HL-60/S4 treated with retinoic acid at 250 ng/mL for 4 days and 3 days (cell line): ENCODE data around the gene ATRX.
"Not testable (repeated sequence)": the region's sequence is repeated elsewhere in the genome, so short reads cannot be mapped to it uniquely, and the experiment has no call there.

Experiments
- in situ Hi-C: fragments of 300-500 bp; cut with MboI; formaldehyde crosslinking; loops from 2 replicates; pipeline ENCODE4 v1.7.0; 2022; ENCODE audit warnings: low sequenced_read_pairs

ATRX gene

DNA sequence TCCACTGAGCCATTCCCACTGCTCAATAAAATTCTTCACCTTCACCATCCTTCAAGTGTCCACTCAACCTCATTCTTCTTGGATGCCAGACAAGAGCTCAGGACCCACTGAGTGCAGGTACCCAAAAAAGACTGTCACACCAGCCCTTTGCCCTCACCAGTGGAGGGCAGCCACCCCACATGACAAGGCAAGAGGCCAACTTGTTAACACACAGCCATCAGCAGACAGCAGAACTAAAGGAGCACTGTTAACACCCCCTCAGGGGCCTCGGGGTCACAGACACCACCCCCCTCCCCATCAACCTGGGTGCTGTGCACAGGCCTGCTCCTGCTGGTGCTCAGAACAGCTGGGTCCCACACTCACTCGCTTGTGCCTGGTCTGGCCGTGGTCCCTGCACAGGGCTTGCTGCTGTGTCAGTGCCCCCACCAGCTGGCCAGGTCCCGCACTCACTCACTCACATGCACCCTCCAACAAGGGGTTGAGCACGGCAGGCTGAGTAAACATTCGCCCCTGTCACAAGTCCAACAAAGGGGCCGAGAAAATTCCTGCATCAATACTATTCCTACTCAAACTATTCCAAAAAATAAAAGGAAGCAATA, 54.1 kb downstream of the ATRX start:
- in situ Hi-C loops, result no loop called here

DNA sequence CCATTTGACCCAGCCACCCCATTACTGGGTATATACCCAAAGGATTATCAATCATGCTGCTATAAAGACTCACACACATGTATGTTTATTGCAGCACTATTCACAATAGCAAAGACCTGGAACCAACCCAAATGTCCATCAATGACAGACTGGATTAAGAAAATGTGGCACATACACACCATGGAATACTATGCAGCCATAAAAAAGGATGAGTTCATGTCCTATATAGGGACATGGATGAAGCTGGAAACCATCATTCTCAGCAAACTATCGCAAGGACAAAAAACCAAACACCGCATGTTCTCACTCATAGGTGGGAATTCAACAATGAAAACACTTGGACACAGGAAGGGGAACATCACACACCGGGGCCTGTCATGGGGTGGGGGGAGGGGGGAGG, 59.9 kb downstream of the ATRX start:
- in situ Hi-C loops, result not testable (repeated sequence)

DNA sequence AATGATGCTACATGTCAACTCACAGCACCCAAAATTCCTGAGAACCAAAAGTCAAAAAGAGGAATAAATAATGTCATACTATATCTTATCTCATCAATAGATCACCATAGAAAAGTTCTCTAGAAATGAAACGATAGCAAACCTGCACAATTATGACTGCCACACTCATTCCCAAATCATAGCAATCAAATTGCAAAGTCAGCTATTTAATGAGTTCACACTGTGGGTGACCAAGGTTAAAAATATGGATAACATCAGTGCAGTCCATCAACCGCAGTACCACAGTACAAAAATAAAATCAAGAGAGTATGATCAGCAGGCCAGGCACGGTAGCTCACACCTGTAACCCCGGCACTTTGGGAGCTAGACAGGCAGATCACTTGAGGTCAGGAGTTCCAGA, 62.3 kb downstream of the ATRX start:
- in situ Hi-C loops, result no loop called here

DNA sequence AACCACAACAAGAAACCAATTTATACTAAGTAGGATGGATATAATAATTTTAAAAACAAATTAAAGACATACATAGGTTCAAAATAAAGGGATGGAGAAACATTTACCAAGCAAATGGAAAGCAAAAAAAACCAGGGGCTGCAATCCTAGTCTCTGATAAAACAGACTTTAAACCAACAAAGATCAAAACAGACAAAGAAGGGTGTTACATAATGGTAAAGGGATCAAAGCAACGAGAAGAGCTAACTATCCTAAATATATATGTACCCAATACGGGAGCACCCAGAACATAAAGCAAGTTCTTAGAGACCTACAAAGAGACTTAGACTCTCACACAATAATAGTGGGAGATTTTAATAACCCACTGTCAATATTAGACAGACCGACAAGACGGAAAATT, 66.6 kb downstream of the ATRX start:
- in situ Hi-C loops, result no loop called here

DNA sequence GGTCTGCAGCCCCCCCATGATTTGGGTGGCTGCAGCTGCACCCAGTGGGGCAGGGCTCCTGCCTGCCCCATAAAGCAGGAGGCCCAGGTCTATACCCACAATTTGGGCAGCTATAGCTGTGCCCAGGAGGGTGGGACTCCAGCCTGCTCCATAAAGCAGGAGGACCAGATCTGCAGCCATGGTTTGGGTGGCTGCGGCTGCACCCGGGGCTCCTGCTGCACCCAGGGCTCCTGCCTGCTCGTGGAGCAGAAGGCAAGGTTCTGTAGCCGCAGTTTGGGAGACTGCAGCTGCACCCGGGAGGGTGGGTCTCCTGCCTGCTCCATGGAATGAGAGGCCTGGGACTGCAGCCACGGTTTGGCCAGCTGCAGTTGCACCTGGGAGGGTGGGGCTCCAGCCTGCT, 81.1 kb downstream of the ATRX start:
- in situ Hi-C loops, result no loop called here

DNA sequence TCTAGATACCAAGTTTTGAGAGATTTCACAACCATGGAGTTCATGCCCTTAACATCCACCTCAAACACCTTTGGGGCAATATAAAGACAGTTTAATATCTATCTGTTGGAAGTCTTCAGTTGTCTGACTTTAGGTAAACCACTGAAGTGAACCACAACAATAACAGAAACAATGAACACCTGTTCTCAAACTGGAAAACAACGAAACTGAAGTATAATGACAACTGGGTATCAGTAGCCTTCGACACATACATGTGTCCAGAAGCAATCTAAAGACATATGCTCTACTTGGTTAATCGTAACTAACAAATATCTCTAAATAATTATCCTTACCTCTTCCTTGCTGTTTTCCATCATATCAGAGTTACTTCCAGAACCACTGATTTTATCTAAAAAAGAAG, 87.8 kb downstream of the ATRX start:
- in situ Hi-C loops, result no loop called here

DNA sequence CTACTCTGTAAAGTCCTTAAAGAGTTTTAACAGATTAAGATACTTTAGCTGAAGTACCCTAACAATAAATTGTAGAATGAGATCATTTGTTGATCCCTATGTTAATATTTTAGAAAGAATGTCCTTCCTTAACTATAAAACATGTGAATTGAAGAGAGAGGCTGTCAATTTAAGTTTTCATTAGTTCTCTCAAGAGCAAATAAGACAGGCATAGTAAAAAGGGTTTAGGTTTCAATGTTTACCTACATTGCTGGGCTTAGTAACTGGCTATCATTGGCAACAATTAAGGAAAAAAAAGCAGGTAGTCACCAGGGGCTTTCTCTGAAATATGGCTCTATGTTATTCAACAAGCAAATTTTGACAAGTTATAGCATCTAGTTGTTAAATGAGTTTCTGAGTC, 91.5 kb downstream of the ATRX start:
- in situ Hi-C loops, result no loop called here

DNA sequence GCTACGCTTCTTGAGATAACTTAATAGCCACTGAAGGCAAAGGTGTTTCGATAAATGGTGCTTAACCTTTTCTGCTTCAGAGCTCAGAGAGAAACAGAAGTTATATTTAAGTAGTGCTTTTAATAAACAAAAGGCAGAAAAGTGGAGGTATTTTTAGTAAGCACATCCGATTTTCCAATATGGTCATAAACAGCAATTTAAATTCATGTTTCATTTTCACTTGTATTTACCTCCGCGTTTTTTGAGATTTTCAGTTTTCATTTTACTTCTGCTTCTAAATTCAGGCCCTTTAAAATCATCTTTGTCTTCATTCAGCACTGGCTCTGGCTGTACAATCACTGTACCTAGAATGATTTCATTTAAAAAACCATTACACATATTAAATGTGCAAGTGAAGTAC, 92.4 kb downstream of the ATRX start:
- in situ Hi-C loops, result no loop called here

DNA sequence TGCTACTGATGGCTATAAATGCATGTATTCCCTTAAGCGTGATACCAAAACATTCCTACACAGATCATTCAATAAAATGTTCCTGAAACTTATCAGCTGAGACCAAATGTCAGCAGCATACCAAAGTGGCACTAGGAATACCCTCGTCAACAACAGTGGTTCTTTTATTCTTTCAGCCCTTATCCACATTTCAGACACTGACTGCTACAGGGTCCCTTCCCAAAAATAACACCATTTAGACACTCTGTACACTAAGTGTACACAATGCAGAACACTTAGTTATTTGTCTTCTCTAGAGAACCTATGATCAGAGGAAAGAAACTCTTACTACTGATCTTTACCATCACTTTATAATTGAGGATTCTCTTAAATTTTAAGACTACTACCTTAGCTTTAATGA, 94.1 kb downstream of the ATRX start:
- in situ Hi-C loops, result no loop called here

DNA sequence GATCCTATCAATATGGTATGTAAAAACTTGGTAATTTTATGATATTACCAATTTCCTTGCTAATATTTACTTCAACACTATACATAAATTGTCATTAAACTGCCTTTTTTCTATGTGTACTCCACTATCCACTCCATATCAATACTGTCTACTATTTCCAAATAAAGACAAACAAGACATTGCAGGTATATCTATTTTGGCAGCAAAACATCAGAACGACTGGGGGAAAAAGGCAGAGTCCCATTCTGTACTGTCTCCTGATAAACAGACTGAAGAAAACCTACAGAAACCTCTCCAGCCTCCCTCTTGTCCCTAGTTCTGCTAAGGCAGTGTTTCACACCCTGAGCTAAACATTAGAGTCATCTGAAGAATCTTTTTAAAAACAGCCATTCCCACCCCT, 96.6 kb downstream of the ATRX start:
- in situ Hi-C loops, result no loop called here

DNA sequence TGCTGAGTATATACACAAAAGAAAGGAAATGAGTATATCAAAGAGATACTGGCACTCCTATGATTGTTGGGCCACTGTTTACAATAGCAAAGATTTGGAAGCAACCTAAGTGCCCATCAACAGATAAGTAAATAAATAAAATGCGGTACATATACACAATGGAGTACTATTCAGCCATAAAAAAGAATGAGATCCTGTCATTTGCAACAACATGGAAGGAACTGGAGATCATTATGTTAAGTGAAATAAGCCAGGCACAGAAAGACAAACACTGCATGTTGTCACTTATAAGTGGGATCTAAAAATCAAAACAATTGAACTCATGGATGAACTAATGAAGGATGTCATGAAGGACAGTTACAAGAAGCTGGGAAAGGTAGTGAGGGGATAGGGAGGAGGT, 100.3 kb downstream of the ATRX start:
- in situ Hi-C loops, result not testable (repeated sequence)

DNA sequence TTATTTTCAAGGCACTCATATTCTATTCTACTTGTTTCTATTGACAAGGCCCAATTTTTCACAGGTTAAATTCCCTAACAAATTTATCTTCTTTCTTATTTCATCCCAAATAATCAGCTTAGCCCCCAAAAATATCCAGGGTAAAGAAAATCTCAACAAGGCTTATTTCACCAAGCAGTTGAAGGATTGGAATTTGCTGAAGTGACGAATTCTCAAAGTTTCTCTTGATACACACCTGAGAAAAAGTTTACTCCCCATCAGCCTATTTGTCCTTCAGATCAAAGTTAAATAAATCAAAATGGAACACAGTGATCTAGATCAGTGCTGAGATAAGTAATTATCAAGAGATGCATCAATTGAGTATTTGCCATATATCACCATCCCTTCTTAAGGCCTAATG, 106.9 kb downstream of the ATRX start:
- in situ Hi-C loops, result no loop called here

DNA sequence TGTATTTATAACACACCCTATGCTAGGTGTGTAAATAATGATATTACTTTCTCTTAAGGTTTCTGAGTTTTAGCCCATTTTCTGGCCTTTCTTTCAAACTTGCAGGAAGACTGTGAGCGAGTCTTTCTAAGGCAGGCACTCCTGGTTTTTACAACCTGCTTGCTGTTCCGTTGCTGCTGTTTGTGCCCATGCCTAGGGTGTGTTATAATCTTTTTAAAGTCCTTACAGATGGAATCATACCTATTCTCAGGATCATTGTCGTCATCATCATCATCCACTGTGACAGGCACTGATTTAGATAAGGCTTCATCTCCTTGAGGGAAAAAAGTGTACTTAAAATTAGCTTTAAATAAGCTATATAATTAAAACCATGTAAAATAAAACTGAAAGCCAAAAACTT, 110.0 kb downstream of the ATRX start:
- in situ Hi-C loops, result no loop called here

DNA sequence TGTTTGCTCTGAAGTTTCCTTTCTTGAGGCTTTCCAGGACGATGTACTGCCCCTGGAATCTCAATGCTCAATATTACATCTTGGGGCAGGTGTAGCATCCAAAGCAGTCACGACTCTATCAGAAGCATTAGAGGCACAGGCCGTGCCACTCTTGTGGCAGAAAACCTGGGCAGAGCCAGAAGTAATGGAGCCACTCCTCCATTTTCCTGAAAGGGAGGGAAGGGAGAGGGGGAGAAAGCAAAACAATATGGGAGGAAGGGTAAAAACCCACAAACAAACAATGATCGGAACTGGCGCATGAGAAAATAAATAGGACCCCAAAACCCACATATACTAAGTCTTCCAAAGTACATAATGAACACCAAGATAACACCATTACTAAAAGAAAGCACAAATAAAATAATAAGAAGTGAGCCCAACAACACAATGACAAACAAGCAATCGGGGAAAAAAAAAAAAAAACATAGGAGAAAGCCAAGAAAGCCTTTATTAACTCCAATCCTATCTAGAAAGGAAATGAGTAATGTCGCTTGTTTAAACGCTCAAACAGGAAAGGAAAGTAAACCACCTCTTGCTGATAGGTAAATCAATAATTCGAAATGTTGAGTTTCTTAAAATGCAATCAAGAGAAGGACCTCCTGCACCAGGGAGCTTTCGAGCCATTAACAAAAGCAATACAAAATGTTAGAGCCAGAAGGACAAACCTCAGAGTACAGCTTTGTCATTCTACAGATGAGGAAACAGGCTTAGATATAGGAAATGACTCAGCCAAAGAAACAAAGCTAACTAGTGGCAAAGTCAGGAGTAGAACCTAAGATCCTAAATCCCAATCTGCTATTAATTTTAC, 117.4 kb downstream of the ATRX start:
- in situ Hi-C loops, result no loop called here

DNA sequence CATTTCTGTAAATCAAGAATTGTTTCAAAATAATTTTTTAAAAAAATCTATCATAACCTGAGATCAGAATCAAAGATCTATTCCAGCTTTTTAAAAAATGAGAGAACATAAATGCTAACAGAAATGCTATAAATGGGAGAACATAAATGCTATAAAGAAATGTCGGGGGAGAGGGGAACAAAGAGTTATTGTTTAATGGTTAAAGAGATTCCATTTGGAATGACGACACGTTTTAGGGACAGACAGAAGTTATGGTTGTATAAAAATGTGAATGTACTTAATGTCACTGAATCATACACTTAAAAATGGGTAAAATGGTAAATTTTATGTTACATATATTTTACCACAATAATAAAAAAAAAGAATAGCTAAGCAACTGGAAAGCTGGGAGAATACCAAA, 127.1 kb downstream of the ATRX start:
- in situ Hi-C loops, result no loop called here

DNA sequence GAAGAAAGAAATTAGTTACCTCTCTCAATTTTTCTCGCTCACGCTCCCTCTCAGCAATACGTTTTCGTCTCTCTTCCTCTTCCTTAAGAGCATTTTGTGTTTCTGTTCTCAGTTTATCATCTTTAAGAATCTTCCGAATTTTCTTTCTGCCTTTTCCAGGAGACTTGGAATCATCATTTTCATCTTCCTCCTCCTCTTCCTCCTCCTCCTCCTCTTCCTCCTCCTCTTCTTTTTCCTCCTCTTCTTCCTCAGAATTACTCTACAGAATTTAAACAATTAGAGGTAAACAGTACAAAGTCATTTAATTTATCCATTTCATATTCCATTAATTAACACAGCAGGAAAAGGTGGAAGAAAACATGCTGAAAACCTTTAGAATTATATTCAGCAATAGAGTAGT, 133.9 kb downstream of the ATRX start:
- in situ Hi-C loops, result no loop called here

DNA sequence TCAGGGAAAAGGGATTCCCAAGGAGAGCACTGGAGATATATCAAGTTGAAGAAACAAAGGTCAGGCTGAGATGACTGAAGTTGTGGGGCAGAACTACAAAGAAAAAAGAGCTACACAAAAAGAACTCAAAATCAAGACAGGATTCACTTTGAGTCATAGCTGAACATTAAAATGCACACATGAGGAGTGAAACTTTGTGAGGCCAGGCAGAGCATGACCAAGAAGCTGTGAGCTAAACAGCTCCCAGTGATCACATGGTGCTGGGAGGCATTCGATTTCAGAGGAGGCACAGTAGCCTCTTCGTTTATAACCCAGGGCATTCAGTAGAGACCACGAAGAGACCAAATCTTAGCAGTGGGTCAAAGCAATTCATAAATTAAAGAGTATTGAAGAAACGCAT, 145.3 kb downstream of the ATRX start:
- in situ Hi-C loops, result no loop called here

DNA sequence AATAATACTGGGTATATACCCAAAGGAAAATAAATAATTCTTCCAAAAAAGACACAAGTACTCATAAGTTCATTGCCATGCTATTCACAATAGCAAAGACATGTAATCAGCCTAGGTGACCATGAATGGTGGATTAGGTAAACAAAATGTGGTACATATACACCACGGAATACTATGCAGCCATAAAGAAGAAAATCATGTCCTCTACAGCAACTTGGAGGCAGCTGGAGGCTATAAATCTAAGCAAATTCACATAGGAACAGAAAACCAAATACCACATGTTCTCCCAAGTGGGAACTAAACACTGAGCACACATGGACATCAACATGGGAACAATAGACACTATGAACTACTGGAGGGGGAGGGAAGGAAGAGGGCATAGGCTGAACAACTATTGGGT, 146.2 kb downstream of the ATRX start:
- in situ Hi-C loops, result no loop called here

DNA sequence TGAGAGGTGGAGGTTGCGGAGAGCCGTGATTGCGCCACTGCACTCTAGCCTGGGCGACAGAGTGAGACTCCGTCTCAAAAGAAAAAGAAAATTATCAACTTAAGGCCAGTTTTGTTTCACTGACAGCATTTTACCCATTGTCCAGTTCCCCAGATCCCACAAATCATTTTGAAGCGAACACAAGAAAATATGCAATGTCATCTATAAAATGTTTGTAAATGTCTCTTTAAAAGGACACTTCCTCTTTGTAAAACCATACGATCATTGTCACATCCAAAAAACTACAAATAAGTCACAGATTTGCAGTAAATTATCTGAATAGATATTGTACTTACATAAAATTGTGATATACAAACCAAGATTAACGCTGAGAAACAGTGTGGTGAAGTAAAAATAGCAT, 147.6 kb downstream of the ATRX start:
- in situ Hi-C loops, result no loop called here

DNA sequence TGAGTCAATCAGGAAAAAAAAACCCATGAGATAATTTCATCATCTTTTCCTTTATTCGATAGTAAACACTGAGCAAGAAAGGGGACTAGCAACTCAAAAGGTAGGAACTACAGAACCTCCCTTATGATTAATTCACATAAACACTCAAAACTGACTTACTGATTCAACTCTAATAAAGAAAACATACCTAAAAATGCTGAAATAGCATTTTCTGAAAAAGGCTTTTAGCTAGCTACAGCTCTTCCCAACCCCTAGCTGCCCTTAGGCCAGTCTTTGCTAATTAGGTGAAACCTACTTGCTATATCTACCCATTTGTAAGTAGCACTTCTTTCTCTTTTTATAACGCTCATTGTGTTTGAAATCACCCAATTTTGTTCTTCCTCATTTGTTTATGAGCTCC, 150.6 kb downstream of the ATRX start:
- in situ Hi-C loops, result no loop called here

DNA sequence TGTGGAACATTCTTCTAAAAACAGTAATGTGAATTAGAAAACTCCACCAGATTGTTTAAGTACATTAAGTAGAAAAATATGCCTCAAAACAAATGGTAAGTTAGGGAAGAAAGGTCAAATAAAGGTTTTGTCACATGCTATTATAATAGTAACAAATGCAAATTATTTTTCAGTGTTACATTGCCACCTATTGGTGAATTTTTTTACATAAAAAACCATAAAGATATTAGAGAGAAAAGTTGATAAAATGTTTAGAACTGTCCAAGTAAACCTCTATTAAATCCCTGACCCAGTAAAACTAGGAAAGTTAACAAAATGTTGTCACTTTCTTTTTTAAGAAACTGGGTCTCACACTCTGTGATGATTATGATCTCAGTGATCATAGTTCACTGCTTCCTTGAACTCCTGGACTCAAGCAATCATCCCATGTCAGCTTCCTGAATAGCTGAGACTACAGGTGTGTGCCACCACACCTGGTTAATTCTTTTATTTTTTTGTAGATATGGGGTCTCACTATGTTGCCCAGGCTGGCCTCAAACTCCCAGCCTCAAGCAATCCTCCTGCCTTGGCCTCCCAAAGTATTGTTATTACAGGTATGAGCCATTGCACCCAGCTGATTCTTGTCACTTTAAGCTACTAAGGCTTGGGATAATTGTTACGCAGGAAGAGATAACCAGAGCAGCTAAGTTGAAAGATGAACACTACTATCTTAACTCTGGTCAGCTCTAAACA, 157.6 kb downstream of the ATRX start:
- in situ Hi-C loops, result no loop called here

DNA sequence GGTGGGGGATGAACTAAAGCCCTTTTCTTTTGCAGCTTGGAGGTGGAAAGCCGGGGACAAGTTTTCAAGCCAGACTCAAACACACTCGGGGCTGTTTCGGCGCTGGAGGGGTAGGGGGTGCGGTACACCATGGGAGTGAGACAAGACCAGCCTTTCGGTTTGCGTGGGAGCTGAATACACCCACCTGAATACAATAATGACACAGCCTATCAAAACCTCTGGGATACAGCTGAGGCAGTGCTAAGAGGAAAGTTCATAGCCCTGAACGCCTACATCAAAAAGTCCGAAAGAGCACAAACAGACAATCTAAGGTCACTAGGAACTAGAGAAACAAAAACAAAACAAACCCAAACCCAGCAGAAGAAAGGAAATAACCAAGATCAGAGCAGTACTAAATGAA, 163.3 kb downstream of the ATRX start:
- in situ Hi-C loops, result no loop called here
